ENCODE data around the gene SMPX. TPM values are rescaled to one million over a fixed set of nuclear protein-coding genes. Genes with fewer than 3 reads are reported as not detected.
A peak's percentile ranks its signal among the peaks of the same experiment; 100 is the strongest.

The SMPX gene
- total RNA-seq, 1 donor from 2014 or later = not detected

DNA sequence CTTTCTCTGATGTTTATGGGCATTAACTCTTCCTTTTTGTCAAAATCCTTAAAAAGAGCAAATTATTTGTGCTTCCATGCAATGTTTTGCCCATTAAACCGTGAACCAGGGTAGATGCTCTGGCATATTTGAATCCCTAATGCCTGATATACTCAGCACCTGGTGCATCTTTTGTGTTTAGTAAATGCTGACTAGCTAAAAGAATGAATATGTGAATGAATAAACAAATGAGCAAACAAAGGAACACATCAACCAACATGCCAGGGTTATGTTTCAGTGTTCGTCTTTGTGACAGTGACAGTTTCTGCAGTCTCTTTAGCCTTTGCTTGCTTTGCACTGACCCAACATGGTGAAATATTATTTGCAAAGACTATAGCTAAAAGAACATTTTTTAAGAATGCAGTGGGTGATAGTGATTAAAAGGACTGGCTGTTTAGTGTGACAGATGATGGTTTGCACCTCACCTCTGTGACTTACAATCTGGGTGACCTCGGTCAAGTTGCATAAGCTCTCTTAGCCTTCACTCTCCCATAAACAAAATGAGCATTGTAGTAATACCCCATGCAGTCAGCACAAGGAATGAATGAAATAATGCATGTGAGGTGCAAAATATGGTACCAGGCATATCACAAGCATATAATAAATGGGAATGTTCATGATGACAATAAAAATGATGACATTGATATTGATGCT is 29.5 kb downstream of the SMPX start:
- no peaks in the 10 kb centered on the region for H3K36me3 ChIP-seq (ENCODE audit: control insufficient read depth, insufficient read depth, low read length)
- no peak for DNase-seq (ENCODE audit: low read depth)
- H3K4me3 ChIP-seq (ENCODE audit: low read depth, low read length) = no peak overlapping the region
- TF ChIP-seq, protein P1, sequence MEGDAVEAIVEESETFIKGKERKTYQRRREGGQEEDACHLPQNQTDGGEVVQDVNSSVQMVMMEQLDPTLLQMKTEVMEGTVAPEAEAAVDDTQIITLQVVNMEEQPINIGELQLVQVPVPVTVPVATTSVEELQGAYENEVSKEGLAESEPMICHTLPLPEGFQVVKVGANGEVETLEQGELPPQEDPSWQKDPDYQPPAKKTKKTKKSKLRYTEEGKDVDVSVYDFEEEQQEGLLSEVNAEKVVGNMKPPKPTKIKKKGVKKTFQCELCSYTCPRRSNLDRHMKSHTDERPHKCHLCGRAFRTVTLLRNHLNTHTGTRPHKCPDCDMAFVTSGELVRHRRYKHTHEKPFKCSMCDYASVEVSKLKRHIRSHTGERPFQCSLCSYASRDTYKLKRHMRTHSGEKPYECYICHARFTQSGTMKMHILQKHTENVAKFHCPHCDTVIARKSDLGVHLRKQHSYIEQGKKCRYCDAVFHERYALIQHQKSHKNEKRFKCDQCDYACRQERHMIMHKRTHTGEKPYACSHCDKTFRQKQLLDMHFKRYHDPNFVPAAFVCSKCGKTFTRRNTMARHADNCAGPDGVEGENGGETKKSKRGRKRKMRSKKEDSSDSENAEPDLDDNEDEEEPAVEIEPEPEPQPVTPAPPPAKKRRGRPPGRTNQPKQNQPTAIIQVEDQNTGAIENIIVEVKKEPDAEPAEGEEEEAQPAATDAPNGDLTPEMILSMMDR (IDR thresholded peaks at IDR 0.05; ENCODE audit: insufficient read depth, low read length, poor library complexity, severe bottlenecking) = no peak
- no peaks in the 10 kb centered on the region for H3K27me3 ChIP-seq (ENCODE audit: control insufficient read depth, insufficient read depth, low read length)

DNA sequence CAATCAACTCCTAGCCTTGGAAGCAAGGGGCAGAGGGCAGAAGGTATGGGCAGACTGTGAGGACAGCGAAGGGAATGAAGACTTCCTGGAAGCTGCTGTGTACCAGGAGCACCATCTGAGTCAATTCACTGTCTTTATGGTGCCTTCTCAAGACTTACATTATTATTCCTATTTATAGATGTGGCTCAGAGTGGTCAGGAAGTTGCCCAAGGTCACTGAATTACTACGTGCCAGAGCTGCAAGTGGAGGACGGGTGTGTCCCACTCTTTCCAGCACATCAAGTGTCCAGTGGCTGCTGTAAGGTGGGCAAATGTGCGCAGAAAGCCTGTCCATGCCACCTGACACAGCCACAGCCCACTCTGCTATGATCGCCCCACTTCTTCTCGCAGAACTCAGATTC is 32.0 kb downstream of the SMPX start:
- TF ChIP-seq, protein P1 (IDR thresholded peaks at IDR 0.05; ENCODE audit: insufficient read depth, low read length, poor library complexity, severe bottlenecking) = no peak

DNA sequence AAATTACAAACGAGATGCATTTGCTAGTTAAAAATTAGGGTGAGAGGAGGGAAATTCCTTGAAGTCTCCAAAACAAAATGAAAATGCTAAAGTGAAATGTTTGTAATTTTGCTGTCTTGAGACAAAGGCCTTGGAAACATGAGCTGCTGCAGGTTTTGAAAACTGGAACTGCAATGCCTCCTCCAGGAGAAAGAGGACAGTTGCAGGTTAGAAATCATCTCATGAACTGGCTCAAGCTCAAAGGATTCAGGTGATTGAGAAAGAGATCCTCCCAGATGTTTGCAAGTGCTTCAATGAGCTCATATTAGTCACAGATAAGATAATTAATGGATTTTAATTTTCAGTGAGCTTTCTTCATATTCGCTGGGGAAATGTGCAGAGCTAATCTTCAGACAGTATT is 32.4 kb downstream of the SMPX start:
- no peaks in the 10 kb centered on the region for H3K36me3 ChIP-seq (ENCODE audit: control insufficient read depth, insufficient read depth, low read length)
- DNase-seq (ENCODE audit: low read depth) = no peak
- no peaks in the 10 kb centered on the region for H3K27me3 ChIP-seq (ENCODE audit: control insufficient read depth, insufficient read depth, low read length)
- H3K4me3 ChIP-seq (ENCODE audit: low read depth, low read length) = no peak overlapping the region
- TF ChIP-seq, protein P1 (IDR thresholded peaks at IDR 0.05; ENCODE audit: insufficient read depth, low read length, poor library complexity, severe bottlenecking) = peak; percentile 43

More for the DNA sequence above, 32.0 kb downstream of the SMPX start:
- Histone ChIP-seq H3K36me3 (ENCODE audit: control insufficient read depth, insufficient read depth, low read length) (no peaks in the 10 kb centered on the region), H3K27me3 (ENCODE audit: control insufficient read depth, insufficient read depth, low read length) (no peaks in the 10 kb centered on the region), H3K4me3 (ENCODE audit: low read depth, low read length) (no peak overlapping the region)
- DNase-seq (ENCODE audit: low read depth) = no peak

DNA sequence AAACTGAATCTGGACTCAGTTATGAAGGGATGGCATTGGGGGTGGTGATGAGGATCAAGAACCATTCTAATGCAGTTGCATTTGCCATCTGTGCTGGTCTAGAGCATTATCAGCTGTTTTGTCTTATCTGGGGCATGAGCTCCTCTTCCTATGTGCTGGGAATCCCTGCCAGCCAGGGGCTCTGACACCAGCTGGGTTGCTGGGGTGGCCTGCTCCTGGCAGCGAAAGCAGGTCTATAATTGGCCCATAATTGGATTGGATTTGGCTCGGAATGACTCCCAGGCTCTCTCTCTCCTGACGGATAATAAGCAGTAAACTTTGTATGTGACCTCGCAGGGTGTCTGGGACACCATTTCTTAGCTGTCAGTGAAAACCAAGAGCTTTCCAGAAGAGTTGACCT is 34.1 kb downstream of the SMPX start:
- TF ChIP-seq, protein P1 (IDR thresholded peaks at IDR 0.05; ENCODE audit: insufficient read depth, low read length, poor library complexity, severe bottlenecking) = no peak
- DNase-seq (ENCODE audit: low read depth) = no peak
- Histone ChIP-seq H3K27me3 (ENCODE audit: control insufficient read depth, insufficient read depth, low read length) (no peaks in the 10 kb centered on the region), H3K36me3 (ENCODE audit: control insufficient read depth, insufficient read depth, low read length) (no peaks in the 10 kb centered on the region), H3K4me3 (ENCODE audit: low read depth, low read length) (no peak overlapping the region)

DNA sequence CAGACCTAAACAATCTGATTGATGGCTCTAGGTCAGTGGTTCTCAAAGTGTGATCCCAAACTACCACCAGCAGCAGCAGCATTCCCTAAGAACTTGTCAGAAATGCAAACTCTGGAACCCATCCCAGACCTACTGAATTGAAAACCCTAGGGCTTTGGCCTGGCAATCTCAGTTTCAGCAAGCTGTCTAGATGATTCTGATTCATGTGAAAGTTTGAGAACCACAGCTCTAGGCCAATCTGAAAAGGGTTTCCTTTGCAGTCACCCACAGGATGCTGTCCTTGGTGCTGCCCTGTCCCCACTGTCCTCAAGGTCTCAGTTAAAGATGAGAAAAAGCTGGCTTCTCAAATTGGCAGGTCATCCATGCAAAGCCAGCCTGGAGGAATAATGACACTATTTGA is 34.8 kb downstream of the SMPX start:
- no peak overlapping the region for H3K4me3 ChIP-seq (ENCODE audit: low read depth, low read length)
- H3K36me3 ChIP-seq (ENCODE audit: control insufficient read depth, insufficient read depth, low read length) = no peaks in the 10 kb centered on the region
- H3K27me3 ChIP-seq (ENCODE audit: control insufficient read depth, insufficient read depth, low read length) = no peaks in the 10 kb centered on the region
- no peak for DNase-seq (ENCODE audit: low read depth)
- TF ChIP-seq, protein P1 (IDR thresholded peaks at IDR 0.05; ENCODE audit: insufficient read depth, low read length, poor library complexity, severe bottlenecking) = no peak

DNA sequence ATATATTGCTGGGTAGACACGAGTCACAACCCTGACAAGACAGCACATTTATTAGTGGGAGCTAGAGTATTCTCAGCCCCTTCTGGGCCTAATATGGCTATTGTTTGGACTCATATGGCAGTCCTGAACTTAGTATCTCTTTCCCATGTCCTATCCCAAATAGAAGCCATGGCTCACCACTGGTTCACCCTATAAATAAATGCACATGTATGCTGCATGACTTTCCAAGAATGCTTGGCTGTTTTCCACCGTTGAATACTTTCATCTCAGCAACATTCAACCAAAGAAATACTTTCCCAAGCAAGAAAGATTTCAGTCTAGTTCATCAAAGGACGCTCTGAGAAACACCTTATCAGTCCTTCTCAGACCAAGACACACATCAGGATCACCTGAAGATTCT is 36.7 kb downstream of the SMPX start:
- TF ChIP-seq, protein P1 (IDR thresholded peaks at IDR 0.05; ENCODE audit: insufficient read depth, low read length, poor library complexity, severe bottlenecking) = no peak
- Histone ChIP-seq H3K4me3 (ENCODE audit: low read depth, low read length) (no peak overlapping the region), H3K27me3 (ENCODE audit: control insufficient read depth, insufficient read depth, low read length) (no peaks in the 10 kb centered on the region), H3K36me3 (ENCODE audit: control insufficient read depth, insufficient read depth, low read length) (no peaks in the 10 kb centered on the region)
- no peak for DNase-seq (ENCODE audit: low read depth)
